Kidney (tissue), 14 donors: ENCODE data around the gene PTOV1. TPM values are rescaled to one million over a fixed set of nuclear protein-coding genes. Genes with fewer than 3 reads are reported as not detected.

Experiments
- DNase-seq, 5 donors: peaks; one replicate each; pipeline ENCODE4 v3.0.0-alpha.2; 2013 to 2020
- FAIRE-seq: peaks from 2 replicates; lab custom pipeline; 2012; peaks lifted over from hg19 to GRCh38; lab: Jason Lieb, UNC
- H3K27ac ChIP-seq, 2 donors: one replicate each; pipeline ENCODE4 v1.7.0; 2013; ENCODE audit warnings: low read depth in 2 of 2, low read length in 2 of 2, inconsistent platforms in 1 of 2
- H3K27me3 ChIP-seq: one replicate; pipeline ENCODE4 v1.7.1; 2013; ENCODE audit warnings: low read length, inconsistent platforms; ENCODE audit not compliant: control insufficient read depth, insufficient read depth
- H3K36me3 ChIP-seq, 3 donors: one replicate each; pipeline versions ENCODE4 v1.7.0 to v1.7.1; 2013; ENCODE audit warnings: low read length in 3 of 3, control low read depth in 1 of 3, inconsistent platforms in 1 of 3; ENCODE audit not compliant: insufficient read depth in 3 of 3, control insufficient read depth in 2 of 3
- H3K4me1 ChIP-seq, 3 donors: one replicate each; pipeline versions ENCODE4 v1.7.0 to v1.7.1; 2013; ENCODE audit warnings: low read length in 3 of 3, inconsistent platforms in 1 of 3, low read depth in 1 of 3; ENCODE audit not compliant: control insufficient read depth in 2 of 3, insufficient read depth in 2 of 3
- H3K4me3 ChIP-seq, 3 donors: one replicate each; pipeline versions ENCODE4 v1.7.0 to v1.8.1; 2013; ENCODE audit warnings: low read length in 3 of 3, control low read depth in 1 of 3, inconsistent platforms in 1 of 3
- H3K9ac ChIP-seq, 3 donors: one replicate each; pipeline versions ENCODE4 v1.7.0 to v1.7.1; 2013; ENCODE audit warnings: low read length in 3 of 3, control low read depth in 1 of 3, inconsistent platforms in 1 of 3
- H3K9me3 ChIP-seq, 3 donors: one replicate each; pipeline versions ENCODE4 v1.7.0 to v1.7.1; 2013; ENCODE audit warnings: low read length in 3 of 3, control low read depth in 1 of 3, inconsistent platforms in 1 of 3; ENCODE audit not compliant: control insufficient read depth in 2 of 3, insufficient read depth in 1 of 3
- intact Hi-C: fragments of 100-400 bp; cut with DNase I; formaldehyde crosslinking; loops from one replicate; pipeline ENCODE4 v1.11.1; 2022
- polyA plus RNA-seq: library from polyadenylated mRNA; stranded (reverse); fragments of 350-450 nt; fragmentation: Illumina TruSeq; extraction: RNeasy Lipid Tissue Mini Kit (QIAGEN cat#74804); gene quantifications from one replicate; pipeline ENCODE4 v1.2.3, GENCODE V29; 2014; ENCODE audit warnings: low read depth, low replicate concordance; ENCODE audit not compliant: insufficient read depth
- total RNA-seq: library from RNA; stranded (reverse); fragmentation: NEBNext Ultra II Directional; extraction: Animal tissue kit (Norgen Biotek cat#: 25700); gene quantifications from one replicate; pipeline ENCODE4 v1.2.1, GENCODE V29; 2021
- TF ChIP-seq, protein P1 (sequence below): IDR thresholded peaks from 3 replicates; pipeline ENCODE4 v1.5.1; 2012; ENCODE audit warnings: mild to moderate bottlenecking, moderate library complexity, borderline replicate concordance; ENCODE audit not compliant: insufficient read depth; ENCODE audit errors: extremely low read depth
- donor health status: control.
- donor health status: control.
- donor health status: control.
- donor health status: control.
- donor health status: control.
- donor health status: DM: yes; HTN: yes; CAD: no.
- donor health status: Normal renal cell carcinoma (clear cell type).

Gene PTOV1
- total and polyA plus RNA-seq, 2 donors from 2014 or later = 118 to 235 TPM

DNA sequence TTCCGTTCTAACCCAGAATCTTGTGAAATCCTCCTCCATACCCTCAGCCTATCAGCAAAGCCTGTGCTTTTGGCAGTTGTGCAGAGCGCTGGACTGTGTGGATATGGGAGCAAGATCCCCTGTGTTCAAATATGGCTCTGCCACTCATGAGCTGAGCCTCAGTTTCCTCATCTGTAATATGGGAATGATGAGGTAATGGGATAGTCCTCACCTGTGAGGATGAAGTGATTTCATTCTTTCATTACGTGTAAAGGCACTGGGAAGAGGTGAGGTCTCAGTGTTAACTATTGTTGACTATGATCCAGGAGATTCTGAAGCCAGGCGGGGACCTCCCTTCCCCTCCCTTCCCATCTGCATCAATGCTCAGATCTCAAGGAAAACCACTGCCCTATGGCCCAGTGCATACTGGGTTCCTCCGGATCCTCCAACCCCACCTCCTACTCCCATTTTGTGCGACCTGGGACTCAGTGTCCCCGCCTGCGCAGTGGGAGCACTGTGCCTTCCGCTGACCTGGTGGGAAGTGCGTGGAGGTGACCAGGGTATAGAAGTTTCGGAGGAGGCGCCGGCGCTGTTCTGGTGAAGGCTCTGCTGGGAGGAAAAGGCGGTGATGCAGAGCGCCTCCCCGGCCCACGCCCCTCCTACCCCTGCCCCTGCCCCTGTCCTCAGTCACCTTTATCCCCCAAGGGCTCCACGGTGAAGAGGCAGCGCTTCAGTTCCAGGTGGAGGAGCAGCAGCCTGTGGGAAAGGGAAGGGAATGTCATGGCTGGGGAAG lies 42.9 kb upstream of the PTOV1 start:
- Histone ChIP-seq H3K9ac (no peak overlapping the region), H3K27ac (peak overlapping the region; percentile 47 to 90), H3K4me3 (peak overlapping the region in 2 of 3 donors; percentile 26 to 80), H3K4me1 (peaks cover 7 to 15% (median 8%) of the 10 kb centered on the region in 3 donors), H3K9me3 (no peaks in the 10 kb centered on the region), H3K36me3 (peaks cover 0 to 12% (median 6%) of the 10 kb centered on the region in 3 donors), H3K27me3 (no peaks in the 10 kb centered on the region)
- peak in 1 of 5 donors; percentile 76 for DNase-seq
- intact Hi-C loops = no loop called here
- TF ChIP-seq, protein P1, sequence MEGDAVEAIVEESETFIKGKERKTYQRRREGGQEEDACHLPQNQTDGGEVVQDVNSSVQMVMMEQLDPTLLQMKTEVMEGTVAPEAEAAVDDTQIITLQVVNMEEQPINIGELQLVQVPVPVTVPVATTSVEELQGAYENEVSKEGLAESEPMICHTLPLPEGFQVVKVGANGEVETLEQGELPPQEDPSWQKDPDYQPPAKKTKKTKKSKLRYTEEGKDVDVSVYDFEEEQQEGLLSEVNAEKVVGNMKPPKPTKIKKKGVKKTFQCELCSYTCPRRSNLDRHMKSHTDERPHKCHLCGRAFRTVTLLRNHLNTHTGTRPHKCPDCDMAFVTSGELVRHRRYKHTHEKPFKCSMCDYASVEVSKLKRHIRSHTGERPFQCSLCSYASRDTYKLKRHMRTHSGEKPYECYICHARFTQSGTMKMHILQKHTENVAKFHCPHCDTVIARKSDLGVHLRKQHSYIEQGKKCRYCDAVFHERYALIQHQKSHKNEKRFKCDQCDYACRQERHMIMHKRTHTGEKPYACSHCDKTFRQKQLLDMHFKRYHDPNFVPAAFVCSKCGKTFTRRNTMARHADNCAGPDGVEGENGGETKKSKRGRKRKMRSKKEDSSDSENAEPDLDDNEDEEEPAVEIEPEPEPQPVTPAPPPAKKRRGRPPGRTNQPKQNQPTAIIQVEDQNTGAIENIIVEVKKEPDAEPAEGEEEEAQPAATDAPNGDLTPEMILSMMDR = no peak
- no peak for FAIRE-seq

DNA sequence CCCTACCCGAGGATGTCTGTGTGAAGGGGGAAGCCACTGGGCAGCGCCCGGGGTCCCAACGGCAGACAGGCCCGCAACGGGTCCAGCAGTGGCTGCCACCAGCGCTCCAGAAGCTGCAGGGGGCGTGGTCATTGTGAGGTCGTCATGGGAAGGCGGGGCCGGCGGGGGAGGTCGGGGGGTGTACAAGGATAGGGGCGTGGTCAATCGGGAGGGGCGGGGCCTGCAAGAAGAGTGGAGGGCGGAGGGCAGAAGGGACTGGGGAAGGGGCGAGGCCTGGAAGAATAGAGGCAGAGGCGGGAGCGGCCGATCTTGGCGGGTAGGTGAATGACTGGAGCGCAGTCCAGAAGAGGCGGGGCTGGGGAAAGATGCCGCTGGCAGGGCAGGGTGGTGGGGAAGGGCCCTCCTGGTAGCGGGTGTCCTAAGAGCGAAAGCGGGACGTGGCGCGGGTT lies 42.2 kb upstream of the PTOV1 start:
- intact Hi-C loops = no loop called here
- Histone ChIP-seq H3K27ac (peak overlapping the region; percentile 90 to 97), H3K9me3 (no peaks in the 10 kb centered on the region), H3K9ac (peak overlapping the region; percentile 39 to 85 (median 54)), H3K4me1 (peaks cover 7 to 15% (median 8%) of the 10 kb centered on the region in 3 donors), H3K4me3 (peak overlapping the region; percentile 57 to 81 (median 80)), H3K36me3 (peaks cover 0 to 5% (median 2%) of the 10 kb centered on the region in 3 donors), H3K27me3 (no peaks in the 10 kb centered on the region)
- DNase-seq (peak; percentile 94 to 98 (median 96)), FAIRE-seq (no peak)
- TF ChIP-seq, protein P1 = no peak

DNA sequence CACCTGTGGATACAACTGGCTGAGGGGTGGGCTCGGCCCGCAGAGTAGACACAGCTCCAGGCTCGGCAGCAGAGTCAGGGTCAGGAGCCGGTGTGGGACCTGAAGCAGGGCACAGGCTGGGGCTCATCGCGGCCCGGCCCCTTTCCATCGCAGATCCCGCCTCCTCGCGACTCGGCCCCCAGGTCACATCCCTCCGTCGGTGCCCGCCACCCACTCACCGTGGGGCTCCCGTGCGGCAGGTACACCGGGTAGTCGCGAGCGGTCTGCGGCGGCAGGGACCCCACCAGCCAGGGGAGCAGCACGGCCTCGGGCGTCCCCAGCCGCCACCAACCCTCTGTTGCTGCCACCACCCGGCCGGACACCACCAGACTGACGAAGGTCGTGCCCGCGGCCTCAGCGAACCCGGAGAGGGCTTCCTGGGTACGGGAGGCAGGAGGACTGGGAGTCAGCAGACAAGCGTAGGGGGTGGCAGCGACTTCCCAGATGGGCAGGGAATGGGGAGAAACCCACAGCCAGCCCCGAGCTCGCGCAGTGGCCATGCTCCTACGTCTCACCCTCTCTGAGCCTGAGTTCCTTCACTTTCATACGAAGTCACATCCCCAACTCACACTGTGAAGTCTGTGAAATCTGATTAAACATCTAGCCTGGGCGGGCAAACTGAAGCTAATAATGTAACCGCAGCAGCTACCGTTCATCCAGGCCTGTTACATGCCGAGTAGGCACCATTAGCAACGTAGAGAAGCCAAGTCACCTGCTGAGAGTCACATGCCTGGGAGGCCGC lies 41.6 kb upstream of the PTOV1 start:
- intact Hi-C loops = no loop called here
- Histone ChIP-seq H3K4me1 (peaks cover 7 to 15% (median 8%) of the 10 kb centered on the region in 3 donors), H3K27me3 (no peaks in the 10 kb centered on the region), H3K9me3 (no peaks in the 10 kb centered on the region), H3K27ac (peak overlapping the region; percentile 90 to 97), H3K36me3 (peaks cover 0 to 5% (median 2%) of the 10 kb centered on the region in 3 donors), H3K4me3 (peak overlapping the region; percentile 57 to 81 (median 80)), H3K9ac (peak overlapping the region; percentile 39 to 88 (median 85))
- FAIRE-seq (no peak), DNase-seq (peak in 4 of 5 donors; percentile 48 to 91 (median 61))
- TF ChIP-seq, protein P1 = no peak
